DOHH2 (cell line): Measurements from ENCODE around the gene LAPTM4A.

ENCODE experiments used
- EZH2phosphoT487 ChIP-seq: fragments of 200-600 bp; sonication (generic); IDR thresholded peaks from 2 replicates; pipeline ENCODE4 v1.6.1; 2017; ENCODE audit warnings: borderline replicate concordance, mild to moderate bottlenecking, antibody characterized with exemption, low read length, moderate library complexity, mixed read lengths
- TF ChIP-seq, protein P1 (sequence below): fragments of 200-600 bp; sonication (generic); IDR thresholded peaks from one replicate; pipeline ENCODE4 v1.5.1; 2014; ENCODE audit warnings: antibody characterized with exemption, mild to moderate bottlenecking, low read depth, low read length; ENCODE audit not compliant: poor library complexity, severe bottlenecking

DNA sequence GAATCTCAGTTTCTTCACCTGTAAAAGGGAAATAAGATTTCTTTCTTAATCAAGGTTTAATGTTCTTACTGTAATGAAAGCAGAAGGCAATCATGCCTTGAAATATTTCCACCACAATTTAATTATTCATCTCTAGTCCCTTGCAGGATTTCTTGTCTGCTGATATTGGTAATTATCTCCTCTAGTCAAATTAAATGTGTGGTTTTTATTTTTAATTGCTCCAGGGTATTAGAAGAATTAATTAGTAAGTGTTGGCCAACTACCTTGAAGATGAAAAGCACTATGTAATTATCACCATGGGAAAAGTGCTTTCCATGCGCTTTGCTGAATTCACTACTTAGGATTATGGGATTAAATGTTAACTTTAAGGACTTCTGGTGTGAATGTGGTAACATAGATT is 8.7 kb upstream of the LAPTM4A start:
- TF ChIP-seq, protein P1, sequence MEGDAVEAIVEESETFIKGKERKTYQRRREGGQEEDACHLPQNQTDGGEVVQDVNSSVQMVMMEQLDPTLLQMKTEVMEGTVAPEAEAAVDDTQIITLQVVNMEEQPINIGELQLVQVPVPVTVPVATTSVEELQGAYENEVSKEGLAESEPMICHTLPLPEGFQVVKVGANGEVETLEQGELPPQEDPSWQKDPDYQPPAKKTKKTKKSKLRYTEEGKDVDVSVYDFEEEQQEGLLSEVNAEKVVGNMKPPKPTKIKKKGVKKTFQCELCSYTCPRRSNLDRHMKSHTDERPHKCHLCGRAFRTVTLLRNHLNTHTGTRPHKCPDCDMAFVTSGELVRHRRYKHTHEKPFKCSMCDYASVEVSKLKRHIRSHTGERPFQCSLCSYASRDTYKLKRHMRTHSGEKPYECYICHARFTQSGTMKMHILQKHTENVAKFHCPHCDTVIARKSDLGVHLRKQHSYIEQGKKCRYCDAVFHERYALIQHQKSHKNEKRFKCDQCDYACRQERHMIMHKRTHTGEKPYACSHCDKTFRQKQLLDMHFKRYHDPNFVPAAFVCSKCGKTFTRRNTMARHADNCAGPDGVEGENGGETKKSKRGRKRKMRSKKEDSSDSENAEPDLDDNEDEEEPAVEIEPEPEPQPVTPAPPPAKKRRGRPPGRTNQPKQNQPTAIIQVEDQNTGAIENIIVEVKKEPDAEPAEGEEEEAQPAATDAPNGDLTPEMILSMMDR, result no peak
- TF ChIP-seq EZH2phosphoT487, result no peak
